GM12892 (cell line): Measurements from ENCODE around the gene GAL3ST2.

ENCODE experiments used
- DNase-seq: peaks from one replicate; pipeline ENCODE4 v3.0.0; 2011; ENCODE audit not compliant: insufficient read length
- FAIRE-seq: peaks from 2 replicates; lab custom pipeline; 2011; peaks lifted over from hg19 to GRCh38; lab: Jason Lieb, UNC
- POLR2A ChIP-seq: IDR thresholded peaks from 2 replicates; pipeline ENCODE4 v1.6.1; 2011; ENCODE audit warnings: low read depth, low read length, control low read depth
- POLR2AphosphoS5 ChIP-seq: IDR thresholded peaks from 2 replicates; pipeline ENCODE4 v1.6.1; 2011; ENCODE audit warnings: low read depth, low read length, control low read depth
- TAF1 ChIP-seq: IDR thresholded peaks from 2 replicates; pipeline ENCODE4 v1.6.1; 2011; ENCODE audit warnings: low read depth, mild to moderate bottlenecking, control low read depth, low read length, borderline replicate concordance

GAL3ST2 gene

DNA sequence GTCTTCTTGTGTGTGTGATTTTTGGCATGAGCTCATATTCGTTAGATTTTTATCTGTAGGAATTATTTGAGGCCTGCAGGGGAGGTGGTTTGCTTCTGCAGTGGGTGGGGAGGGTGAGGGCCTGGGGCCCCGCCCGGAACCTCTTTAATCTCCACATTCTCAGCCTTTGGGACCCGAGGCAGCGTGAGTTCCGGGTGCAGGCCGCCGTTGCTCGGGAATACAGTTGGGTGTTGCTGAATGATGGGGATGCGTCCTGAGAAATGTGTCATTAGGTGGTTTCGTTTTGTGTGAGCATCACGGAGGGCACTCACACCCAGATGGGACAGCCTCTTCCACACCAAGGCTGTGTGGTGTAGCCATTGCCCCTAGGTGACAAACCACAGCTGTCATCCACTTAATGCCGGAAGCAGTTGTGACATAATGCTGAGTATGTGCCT, 13.7 kb upstream of the GAL3ST2 start:
- DNase-seq (peak; percentile 14), FAIRE-seq (no peak)
- TF ChIP-seq TAF1 (no peak), POLR2A (no peak)

- FAIRE-seq (no peak), DNase-seq (peak; percentile 6)
- TF ChIP-seq TAF1: no peak
- TF ChIP-seq POLR2AphosphoS5: no peak
- TF ChIP-seq POLR2A: no peak
Measured at GRCh38 chr2:241763551-241764274, 12.9 kb upstream of the GAL3ST2 start.

DNA sequence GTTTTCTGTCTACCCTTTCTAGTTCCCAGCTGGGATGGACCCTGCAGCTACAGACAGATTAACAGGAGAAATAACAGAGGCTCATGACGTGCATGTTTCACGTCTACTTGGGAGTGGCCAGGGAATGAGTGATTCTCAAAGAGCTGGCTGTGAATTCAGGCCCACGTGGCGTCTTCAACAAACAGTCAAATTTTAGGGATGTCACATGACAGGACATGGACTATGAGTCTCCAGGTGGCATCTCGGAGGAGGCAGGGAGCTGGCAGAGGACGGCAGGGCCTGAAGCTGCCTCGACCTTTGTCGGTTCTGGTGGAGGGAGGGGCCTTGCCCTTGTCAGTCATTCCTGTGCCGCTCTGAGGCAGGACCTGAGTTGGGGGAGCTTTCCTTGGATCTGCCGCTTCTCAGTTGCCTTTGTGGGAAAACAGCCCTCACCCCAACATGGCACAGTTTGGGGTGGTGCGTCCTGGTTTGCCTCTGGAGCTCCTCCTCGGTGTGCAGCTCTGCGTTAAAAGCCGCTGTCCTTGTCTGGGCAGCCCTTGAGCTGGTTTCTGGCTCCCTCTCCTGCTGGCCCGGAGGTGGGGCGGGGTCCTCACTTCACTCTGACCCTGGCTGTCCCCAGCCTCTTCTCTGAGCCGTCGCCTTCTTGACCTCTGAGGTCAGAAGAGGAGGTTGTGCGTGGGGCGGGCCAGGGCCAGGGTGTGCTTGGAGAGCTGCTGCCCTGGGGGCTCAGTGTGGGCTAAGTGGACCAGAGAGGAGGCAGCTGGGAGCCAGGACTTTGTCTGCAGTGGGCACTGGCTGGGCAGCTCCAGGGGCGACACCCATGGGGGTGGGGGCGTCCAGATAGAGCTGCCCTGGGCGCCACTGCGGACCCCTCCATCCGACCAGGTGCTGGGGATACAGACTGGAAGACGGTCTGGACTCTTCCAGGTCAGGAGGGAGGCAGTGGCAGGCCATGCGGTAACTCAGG, 12.1 kb upstream of the GAL3ST2 start:
- no peak for FAIRE-seq
- peak; percentile 16 for DNase-seq
- TF ChIP-seq TAF1 (no peak), POLR2AphosphoS5 (no peak), POLR2A (no peak)

DNA sequence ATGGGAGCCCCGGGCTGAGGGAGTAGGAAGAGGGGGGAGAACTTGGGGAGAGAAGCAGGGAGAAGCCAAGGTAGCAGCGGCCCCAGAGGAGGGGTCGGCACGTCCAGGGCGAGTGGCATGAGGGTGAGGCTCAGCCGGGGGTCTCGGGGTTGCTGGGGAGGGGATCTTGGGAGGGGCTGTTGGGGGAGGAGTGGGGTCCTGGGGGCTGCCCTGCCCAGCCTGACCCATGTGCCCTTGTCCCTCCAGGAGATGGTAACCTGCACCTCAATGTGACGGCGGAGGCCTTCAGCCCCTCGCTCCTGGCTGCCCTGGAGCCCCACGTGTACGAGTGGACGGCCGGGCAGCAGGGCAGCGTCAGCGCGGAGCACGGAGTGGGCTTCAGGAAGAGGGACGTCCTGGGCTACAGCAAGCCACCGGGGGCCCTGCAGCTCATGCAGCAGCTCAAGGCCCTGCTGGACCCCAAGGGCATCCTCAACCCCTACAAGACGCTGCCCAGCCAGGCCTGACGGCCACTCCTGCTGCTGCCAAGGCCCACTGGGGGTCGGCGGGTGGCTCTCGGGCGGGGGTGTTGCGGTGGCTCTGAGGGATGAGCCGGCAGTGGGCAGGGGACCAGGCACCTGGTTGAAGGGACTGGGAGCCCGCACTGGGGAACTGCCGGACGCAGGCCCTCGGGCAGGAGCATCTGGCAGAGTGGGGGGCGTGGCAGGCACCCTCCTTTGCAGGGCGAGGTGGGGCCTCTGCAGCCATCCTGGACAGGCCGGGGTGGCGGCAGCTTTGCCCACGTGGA, 9.0 kb upstream of the GAL3ST2 start:
- DNase-seq (no peak), FAIRE-seq (no peak)
- TF ChIP-seq POLR2AphosphoS5: no peak
- no peak for TF ChIP-seq POLR2A
- no peak for TF ChIP-seq TAF1

GRCh38 chr2:241768251-241768711, 8.3 kb upstream of the GAL3ST2 start:
- TF ChIP-seq POLR2A (no peak), TAF1 (no peak), POLR2AphosphoS5 (no peak)
- FAIRE-seq: no peak
- no peak for DNase-seq

- FAIRE-seq: no peak
- TF ChIP-seq POLR2AphosphoS5 (no peak), POLR2A (no peak), TAF1 (no peak)
- DNase-seq: no peak
Measured at GRCh38 chr2:241768850-241769249, 7.8 kb upstream of the GAL3ST2 start.

GRCh38 chr2:241769819-241770184, 6.8 kb upstream of the GAL3ST2 start:
- no peak for FAIRE-seq
- no peak for TF ChIP-seq TAF1
- no peak for TF ChIP-seq POLR2AphosphoS5
- no peak for TF ChIP-seq POLR2A
- DNase-seq: no peak

GRCh38 chr2:241770185-241770935, 6.3 kb upstream of the GAL3ST2 start:
- TF ChIP-seq POLR2AphosphoS5 (no peak), POLR2A (no peak), TAF1 (no peak)
- DNase-seq (no peak), FAIRE-seq (no peak)

- no peak for TF ChIP-seq POLR2AphosphoS5
- TF ChIP-seq TAF1: no peak
- TF ChIP-seq POLR2A: no peak
- FAIRE-seq (no peak), DNase-seq (no peak)
Measured at GRCh38 chr2:241770936-241771285, 5.7 kb upstream of the GAL3ST2 start.

GRCh38 chr2:241771286-241772062, 5.1 kb upstream of the GAL3ST2 start:
- FAIRE-seq (peak; percentile 14), DNase-seq (peak; percentile 53)

More at GRCh38 chr2:241771286-241772062, 5.1 kb upstream of the GAL3ST2 start:
- TF ChIP-seq POLR2A (0 out of 2 replicates have a peak, but pooled peaks have one; percentile 20), TAF1 (peak; percentile 14; the same call in 1 of the 2 replicates), POLR2AphosphoS5 (no peak)
